ENCODE results near the gene SLAMF9.

DNA sequence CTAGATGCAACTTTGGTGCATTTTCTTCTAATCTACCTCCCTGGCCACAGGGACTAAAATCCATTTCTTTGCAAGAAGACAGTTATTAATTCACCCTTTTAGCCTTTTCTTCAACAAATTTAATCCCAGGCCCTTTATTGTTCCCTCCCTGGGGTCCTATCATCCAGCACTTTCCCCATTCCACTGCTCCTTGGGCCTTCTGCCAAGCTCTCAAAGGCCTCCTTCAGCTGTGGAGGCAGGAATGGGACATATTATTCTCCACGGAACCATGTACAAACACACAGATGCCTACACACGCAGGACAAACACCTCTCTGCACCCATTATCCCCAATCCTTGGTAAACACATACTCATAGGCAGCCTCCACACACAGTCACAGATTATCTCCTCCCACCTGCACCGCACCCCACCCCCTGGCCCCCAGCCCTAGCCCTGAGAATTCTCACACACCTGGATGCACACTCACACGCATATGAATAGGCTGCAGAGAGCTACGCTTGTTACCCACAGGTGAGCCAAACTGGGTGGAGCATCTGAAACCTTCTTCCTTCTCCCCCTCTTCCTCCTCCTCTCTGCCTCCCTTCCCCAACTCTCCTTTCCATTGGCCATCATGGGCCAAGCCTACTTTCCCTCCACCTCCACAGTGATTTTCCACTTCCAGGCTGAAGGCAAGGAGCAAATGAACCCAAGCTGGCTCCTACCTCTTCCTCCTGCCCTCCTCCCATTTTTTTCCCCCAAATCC, 40.4 kb downstream of the SLAMF9 start:
- no peak for TF ChIP-seq EZH2phosphoT487 (IDR thresholded peaks at IDR 0.05; ENCODE audit: borderline replicate concordance, low read length)
- TF ChIP-seq CTCF (conservative IDR thresholded peaks at IDR 0.05; ENCODE audit: low read depth, low read length) = no peak
- no peak for TF ChIP-seq EZH2 (IDR thresholded peaks at IDR 0.05; ENCODE audit: low read length, unreplicated experiment)
